Activated gamma-delta T cell treated with Interleukin-2 at 50 U/mL for 16 hours (primary cell): Measurements from ENCODE around the gene TBC1D5.

ENCODE experiments used
- DNase-seq: peaks from one replicate; pipeline ENCODE4 v3.0.0-alpha.2; 2020

The TBC1D5 gene

DNA sequence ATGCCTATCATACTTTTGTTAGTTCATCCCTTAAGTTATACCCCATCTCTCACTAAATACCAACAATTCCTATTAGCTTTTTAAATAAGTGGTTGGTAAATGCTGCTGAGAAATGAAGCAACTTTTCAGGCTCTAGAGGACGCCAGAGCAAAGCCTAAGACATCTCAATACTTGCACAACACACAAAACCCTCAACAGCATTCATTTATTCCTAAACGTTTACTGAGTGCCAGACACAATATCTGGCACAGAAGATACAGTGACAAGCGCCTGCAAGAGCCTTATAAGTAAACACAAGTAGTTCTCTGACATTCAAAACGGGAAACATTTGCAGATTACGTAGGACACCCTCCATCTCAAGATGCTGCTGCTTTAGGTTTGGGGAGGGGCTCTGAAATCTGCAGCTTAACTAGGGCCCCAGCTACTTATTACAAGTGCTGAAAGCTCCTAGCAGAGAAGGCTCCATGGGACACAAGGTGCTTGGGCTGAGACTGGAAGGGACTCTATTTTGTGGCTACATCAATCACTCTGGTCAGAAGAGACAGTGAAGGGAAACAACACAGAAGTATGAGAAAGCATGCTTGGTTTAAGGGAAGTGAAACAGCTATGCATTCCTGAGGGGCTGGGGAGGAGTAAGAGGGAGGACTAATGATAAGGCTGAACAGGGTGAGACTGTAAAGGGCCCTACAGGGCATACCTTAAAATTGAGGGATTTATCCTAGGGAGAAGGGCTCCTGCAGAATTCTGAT is 546.4 kb downstream of the TBC1D5 start:
- no peak for DNase-seq

GRCh38 chr3:17195192-17195611 is 547.2 kb downstream of the TBC1D5 start:
- no peak for DNase-seq

- no peak for DNase-seq
These were observed 548.3 kb downstream of the TBC1D5 start for GRCh38 chr3:17194116-17194515.

DNA sequence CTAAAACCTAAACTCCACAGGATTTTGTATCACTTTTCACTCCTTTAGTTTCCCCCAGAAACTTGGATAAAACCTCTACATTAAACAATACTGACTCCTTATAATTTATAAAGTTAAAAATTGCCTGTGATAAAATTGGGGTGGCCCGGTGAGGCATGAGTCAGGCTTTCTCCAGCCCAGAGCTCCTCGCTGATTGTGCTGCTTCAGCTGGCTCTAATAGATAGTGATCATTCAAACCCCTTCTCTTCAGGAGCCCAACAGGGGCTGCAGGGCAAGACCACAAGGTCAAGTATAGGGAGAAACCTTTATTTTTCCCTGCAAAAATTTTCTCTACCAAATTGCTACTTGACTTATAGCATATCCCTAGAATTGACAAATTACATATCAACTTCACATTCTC is 549.4 kb downstream of the TBC1D5 start:
- DNase-seq, result no peak

GRCh38 chr3:17190353-17191078 is 551.9 kb downstream of the TBC1D5 start:
- no peak for DNase-seq

DNA sequence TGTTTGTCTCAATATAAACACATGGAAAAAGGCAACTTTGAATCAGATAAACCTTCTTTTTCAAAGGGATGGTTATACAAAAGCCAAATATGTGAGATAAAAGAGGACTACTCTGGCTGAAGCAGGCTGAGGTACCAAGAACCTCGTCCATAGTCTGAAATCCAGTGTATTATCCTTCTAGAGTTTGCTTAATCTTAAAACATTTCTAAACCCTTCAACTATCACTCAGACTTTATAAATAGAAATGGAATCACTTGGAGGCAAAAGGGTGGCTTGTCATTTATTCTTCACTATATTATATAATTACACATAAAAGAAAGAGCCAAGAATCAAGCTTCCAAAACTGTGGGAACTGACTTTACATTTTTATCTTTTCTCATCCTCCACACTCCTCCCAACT is 554.1 kb downstream of the TBC1D5 start:
- no peak for DNase-seq

DNA sequence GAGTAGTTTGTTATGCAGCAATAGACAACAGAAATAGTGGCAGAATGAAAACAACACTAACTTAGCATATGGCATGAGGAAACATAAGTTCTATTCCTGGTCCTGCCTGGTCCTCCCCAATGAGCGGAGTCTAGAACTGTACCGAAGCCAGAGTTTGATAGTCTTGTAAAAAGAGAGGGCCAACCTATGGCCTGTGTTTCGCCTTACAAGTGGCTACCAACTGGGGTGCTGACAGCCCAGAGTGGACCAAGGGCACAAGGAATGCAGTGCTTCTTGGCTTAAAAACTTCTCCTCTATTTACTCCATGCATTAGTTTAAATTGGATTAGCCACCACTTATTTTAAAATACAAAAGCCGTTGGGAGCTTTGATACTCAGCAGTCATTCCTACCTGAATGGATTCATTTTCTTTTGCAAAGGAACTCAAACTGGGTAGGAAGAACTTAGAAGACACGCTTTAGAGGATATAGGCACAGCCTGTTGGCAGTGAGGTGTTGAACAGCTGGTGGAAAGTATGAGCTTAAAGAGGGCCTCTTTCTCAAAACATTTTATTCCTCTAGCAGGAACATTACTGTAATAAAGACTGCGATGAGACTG is 554.7 kb downstream of the TBC1D5 start:
- no peak for DNase-seq

- DNase-seq, result no peak
These were observed 558.4 kb downstream of the TBC1D5 start for GRCh38 chr3:17183951-17184550.

GRCh38 chr3:17182166-17182565 is 560.3 kb downstream of the TBC1D5 start:
- DNase-seq, result no peak

- DNase-seq, result no peak
These were observed 561.0 kb downstream of the TBC1D5 start for GRCh38 chr3:17181413-17181907.

DNA sequence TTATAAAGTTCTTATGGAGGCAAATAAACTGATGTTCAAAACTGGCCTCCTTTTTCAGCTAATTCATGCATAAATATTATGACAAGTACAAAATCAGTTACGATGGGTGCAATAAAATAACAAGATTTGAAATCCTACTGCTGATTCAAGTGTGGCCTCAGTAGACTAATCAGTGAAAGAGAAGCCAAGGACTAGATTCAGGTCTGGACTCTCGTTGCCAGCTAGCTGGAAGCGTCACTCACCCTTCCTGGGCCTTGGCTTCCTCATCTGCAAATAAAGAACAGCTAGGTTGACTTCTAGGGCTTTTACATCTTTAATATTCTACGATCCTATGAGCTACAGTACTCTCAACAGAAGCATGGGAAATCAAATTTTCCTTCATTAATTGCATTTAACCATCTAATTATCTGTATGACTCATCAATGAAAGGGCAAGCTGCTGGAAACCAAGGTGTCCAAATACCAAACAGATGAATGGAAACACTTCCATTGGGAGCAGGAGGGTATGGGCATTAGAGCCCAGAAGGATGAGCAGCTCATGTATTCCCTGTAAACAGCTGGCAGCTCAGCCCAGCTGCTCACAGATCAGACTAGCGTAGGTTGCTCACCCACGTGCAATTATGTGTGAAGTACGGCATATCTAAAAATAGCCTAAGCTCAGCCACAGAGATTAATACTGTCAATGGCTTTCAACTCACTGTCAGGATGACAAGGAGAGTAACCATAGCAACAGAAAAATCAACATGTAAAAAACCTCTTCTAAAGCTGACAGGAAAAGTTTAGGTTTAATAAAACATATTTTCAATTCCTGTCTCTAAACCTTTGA is 562.8 kb downstream of the TBC1D5 start:
- no peak for DNase-seq

GRCh38 chr3:17176757-17177156 is 565.7 kb downstream of the TBC1D5 start:
- DNase-seq, result no peak

GRCh38 chr3:17175187-17175807 is 567.1 kb downstream of the TBC1D5 start:
- DNase-seq, result no peak

DNA sequence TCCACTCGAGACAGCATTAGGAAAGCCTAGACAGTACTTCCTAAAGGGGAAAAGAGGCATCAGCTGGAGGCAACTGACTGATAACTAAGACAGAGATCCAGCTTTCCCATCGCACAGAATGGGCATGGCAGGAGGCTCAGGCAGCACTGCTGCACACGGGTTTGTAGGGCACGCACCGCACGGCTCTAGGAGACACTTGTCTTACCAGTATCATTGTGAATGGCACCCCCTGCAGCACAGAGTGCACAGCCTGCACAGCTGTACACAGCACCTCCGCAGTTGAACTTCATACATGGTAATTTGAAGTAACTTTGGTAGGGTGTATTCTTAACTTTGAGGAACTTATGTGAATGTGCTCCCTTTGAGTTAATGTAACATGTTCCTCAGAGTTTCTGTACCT is 576.1 kb downstream of the TBC1D5 start:
- DNase-seq, result no peak

DNA sequence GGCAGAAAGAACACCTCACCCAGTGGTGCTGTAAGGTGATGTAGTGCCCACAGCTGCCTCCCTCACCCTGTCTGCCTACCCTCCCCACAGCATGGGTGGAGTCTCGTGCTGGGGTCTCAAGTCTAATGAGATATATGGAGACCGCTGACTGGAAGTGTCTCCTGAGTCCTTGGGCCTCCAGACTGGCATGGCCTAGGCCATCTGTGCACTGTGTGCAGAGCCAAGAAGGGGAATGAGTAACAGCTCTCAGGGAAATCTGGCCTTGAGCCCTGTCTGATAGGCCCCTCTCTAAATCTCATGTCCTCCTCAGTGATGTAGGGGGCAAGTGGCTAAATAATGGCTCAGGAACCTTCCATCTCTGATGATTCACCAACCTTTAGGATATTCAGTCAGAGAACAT is 580.3 kb downstream of the TBC1D5 start:
- DNase-seq, result no peak

DNA sequence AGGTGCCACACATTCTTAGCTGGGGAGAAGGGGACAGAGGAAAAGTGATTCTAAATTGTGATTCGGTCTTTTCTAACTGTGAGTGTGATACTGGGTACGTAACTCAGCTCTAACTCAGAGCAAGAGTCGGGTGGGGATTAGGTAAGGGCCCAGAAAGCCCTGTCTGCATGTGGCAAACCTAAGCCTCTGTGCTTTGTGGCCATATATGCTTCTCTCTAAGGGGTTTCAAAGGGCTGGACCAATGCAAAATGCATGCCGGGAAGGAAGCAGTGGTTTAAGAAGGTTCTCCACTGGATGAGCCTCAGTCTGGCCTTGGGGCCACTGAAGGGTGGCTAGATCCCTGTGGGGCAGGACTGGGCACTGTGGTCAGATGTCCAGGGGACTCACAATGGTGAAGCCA is 581.8 kb downstream of the TBC1D5 start:
- no peak for DNase-seq

GRCh38 chr3:17158941-17159682 is 583.3 kb downstream of the TBC1D5 start:
- no peak for DNase-seq

GRCh38 chr3:17157713-17158112 is 584.7 kb downstream of the TBC1D5 start:
- DNase-seq, result no peak

- no peak for DNase-seq
These were observed 585.6 kb downstream of the TBC1D5 start for GRCh38 chr3:17156864-17157263.

- no peak for DNase-seq
These were observed 586.5 kb downstream of the TBC1D5 start for GRCh38 chr3:17155951-17156350.

- peak; percentile 15 for DNase-seq
These were observed 587.5 kb downstream of the TBC1D5 start for GRCh38 chr3:17154941-17155340.
